Measurements from ENCODE around the gene TCF25. TPM values are rescaled to one million over a fixed set of nuclear protein-coding genes. Genes with fewer than 3 reads are reported as not detected.
"Not testable (repeated sequence)": the region's sequence is repeated elsewhere in the genome, so short reads cannot be mapped to it uniquely, and the experiment has no call there.

The TCF25 gene
- total RNA-seq, 4 donors from 2014 or later = 123 to 202 (median 160) TPM

DNA sequence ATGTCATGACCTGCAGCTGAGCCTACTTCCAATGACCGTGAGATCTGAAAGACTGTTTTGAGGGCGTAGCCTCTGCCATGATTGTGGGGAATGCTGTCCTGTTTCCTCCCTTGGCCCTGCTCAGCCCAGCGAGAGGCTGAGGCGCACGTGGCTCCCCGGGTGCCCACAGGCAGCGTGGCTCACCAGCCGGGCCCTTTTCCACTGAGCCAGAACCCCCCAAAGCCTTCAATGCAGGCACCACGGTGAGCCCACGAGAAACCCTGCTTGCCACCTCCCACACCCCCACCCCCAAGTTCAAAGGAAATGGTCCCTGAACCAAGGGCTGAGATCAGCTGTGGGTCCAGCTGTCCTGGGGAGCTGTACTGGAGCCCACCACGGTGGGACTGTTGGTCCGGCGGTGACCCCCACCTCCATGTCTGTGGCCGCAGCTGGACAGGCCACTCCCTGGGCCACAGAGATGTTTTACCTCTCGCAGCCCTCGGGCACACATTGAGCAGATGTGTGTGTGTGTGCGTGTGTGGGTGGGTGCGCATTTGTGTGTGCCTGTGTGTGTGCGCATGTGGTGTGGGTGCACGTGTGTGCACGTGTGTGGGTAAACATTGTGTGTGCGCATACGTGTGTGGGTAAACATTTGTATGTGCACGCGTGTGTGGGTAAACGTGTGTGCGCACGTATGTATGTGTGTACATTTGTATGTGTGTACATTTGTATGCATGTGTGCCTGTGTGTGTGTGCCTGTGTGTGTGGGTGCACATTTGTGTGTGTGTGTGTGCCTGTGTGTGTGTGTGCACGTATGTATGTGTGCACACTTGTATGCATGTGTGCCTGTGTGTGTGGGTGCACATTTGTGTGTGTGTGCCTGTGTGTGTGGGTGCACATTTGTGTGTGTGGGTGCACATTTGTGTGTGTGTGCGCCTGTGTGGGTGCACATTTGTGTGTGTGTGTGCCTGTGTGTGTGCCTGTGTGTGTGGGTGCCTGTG is 40.3 kb downstream of the TCF25 start:
- ATAC-seq (ENCODE audit: low FRiP score) = no peak
- no peak for DNase-seq (ENCODE audit: low spot score)
- TF ChIP-seq, protein P1, sequence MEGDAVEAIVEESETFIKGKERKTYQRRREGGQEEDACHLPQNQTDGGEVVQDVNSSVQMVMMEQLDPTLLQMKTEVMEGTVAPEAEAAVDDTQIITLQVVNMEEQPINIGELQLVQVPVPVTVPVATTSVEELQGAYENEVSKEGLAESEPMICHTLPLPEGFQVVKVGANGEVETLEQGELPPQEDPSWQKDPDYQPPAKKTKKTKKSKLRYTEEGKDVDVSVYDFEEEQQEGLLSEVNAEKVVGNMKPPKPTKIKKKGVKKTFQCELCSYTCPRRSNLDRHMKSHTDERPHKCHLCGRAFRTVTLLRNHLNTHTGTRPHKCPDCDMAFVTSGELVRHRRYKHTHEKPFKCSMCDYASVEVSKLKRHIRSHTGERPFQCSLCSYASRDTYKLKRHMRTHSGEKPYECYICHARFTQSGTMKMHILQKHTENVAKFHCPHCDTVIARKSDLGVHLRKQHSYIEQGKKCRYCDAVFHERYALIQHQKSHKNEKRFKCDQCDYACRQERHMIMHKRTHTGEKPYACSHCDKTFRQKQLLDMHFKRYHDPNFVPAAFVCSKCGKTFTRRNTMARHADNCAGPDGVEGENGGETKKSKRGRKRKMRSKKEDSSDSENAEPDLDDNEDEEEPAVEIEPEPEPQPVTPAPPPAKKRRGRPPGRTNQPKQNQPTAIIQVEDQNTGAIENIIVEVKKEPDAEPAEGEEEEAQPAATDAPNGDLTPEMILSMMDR (IDR thresholded peaks at IDR 0.05) = no peak

DNA sequence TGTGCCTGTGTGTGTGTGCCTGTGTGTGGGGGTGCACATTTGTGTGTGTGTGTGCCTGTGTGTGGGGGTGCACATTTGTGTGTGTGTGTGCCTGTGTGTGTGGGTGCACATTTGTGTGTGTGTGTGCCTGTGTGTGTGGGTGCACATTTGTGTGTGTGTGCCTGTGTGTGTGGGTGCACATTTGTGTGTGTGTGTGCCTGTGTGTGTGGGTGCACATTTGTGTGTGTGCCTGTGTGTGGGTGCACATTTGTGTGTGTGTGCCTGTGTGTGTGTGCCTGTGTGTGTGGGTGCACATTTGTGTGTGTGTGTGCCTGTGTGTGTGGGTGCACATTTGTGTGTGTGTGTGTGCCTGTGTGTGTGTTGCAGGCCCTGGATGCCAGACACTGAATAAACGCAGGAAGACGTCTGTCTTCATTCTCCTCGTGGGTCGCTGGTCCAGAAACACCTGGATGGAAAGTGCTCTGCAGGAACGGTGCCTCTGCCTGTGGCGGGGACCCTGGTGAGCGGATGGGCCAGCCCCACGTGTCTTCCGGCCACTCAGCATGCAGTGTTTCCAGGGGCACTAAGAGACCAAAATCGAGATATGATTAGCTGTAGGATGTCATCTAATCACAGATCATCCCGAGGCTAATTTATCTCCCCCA is 41.4 kb downstream of the TCF25 start:
- DNase-seq (ENCODE audit: low spot score); ATAC-seq (ENCODE audit: low FRiP score): not testable (repeated sequence)

DNA sequence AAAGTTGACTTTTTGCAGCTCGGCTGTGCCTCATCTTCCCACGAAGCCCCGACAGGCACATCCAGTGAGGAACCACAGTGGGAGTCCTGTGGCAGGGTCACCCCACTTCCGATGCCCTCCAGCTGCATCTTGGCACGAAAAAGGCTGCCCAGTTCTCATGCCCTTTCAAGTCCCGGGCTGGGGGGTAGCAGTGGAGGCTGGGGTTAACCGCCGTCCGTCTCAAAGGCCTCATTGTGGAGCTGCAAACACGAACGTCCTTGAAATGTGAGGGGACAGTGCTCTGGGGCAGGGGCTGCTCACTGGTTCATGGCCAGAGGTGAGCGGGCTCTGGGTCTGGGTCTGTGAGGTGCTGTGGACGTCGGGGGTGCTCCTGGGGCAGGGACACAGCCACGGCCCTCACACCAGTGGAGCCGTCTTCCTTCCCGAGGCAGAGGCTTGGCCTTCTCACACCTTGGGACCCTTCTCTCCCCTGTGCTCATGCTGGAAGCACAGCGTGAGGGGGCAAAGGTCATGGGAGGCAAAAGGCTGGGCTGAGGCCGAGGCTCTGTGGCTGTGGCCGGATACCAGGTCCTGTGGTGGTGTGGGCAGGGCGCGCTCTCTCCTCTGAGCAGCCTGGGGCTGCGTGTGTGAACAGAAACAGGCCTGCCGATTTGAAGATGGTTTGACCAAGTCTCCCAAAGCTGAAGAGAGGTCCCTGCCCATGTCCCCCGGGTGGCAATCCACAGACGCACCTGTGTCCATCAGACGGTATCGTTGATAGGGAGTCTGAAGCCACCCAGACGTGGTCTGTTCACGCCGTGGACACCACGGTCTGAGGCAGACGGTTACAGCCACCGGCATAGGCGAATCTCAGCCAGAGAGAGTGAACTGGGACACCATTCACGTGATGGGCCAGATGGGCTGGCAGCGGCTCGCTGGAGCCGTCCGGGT is 42.2 kb downstream of the TCF25 start:
- ATAC-seq (ENCODE audit: low FRiP score) (no peak), DNase-seq (ENCODE audit: low spot score) (no peak)
- TF ChIP-seq, protein P1 (IDR thresholded peaks at IDR 0.05) = no peak

DNA sequence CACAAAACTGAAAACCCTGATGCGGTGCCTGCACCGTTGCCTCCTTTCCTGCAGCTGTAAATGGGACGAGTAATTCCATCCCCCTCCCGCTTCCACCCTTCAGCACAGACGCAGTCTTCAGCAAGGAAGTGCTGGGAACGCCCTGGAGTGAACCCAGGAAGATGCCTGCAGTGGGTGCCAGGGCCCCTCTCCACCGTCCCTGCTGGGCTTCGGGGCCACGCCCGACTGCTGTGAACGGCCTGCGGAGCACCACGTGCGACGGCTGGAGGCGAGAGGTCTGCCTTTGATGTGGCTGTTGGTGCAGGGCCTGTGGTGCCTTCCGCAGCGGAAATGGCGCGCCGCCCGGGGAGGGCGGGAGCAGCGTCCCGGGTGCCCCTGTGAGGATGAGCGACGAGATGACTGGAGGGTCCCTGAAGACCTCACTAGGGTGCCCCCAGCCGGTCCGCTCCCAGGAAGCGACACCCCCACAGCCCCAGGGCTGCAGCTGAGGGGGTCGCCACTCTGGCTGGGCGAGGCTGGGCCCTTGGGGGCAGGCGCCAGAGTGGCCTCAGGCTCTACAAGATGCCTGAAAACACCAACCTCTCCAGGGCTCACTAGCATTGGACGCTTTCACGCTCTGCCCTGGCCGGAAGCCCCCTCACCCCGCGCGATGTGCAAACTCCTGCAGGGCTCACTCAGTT is 44.5 kb downstream of the TCF25 start:
- DNase-seq (ENCODE audit: low spot score) (no peak), ATAC-seq (ENCODE audit: low FRiP score) (peak; percentile 52)
- TF ChIP-seq, protein P1 (IDR thresholded peaks at IDR 0.05) = no peak

DNA sequence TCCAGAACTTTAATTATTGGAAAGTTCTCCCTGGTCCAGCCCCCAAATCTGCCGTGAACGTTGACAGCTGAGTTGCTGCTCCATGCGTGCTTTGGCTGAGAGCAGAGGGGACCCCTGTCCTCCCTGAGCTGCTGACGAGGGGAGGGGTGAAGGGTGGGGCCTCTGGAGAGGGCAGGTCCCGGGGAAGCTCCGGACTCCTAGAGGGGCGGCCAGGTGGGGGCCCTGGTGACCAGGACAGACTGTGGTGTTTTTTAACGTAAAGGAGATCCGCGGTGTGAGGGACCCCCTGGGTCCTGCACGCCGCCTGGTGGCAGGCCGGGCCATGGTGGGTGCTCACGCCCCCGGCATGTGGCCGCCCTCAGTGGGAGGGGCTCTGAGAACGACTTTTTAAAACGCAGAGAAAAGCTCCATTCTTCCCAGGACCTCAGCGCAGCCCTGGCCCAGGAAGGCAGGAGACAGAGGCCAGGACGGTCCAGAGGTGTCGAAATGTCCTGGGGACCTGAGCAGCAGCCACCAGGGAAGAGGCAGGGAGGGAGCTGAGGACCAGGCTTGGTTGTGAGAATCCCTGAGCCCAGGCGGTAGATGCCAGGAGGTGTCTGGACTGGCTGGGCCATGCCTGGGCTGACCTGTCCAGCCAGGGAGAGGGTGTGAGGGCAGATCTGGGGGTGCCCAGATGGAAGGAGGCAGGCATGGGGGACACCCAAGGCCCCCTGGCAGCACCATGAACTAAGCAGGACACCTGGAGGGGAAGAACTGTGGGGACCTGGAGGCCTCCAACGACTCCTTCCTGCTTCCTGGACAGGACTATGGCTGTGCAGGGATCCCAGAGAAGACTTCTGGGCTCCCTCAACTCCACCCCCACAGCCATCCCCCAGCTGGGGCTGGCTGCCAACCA is 45.3 kb downstream of the TCF25 start, which contains the start of gene MC1R:
Gene MC1R (plus strand): TSS at position 410 of the 895 bp plus-strand sequence. CDS start 397 bp downstream, at position 807.
- no peak for DNase-seq (ENCODE audit: low spot score)
- TF ChIP-seq, protein P1 (IDR thresholded peaks at IDR 0.05) = no peak
- ATAC-seq (ENCODE audit: low FRiP score) = no peak

Measured in omental fat pad (tissue), 4 donors.